RWPE1 (cell line): ENCODE measurements around the gene TPRX1.
A peak's percentile ranks its signal among the peaks of the same experiment; 100 is the strongest.

Experiments used
- CTCF ChIA-PET: fragments of 350-600 bp; sonication (Branson Sonifier 250); formaldehyde crosslinking; extraction: SDS; loops from one replicate; lab custom pipeline; 2021; lab: Yijun Ruan, JAX
- POLR2A ChIA-PET: fragments of 400-600 bp; formaldehyde crosslinking; extraction: SDS; loops from one replicate; lab custom pipeline; 2020; ENCODE audit warnings: antibody characterized with exemption; ENCODE audit not compliant: low non-redundant PET; lab: Yijun Ruan, JAX
- DNase-seq: peaks from one replicate; pipeline ENCODE4 v3.0.0; 2012; ENCODE audit warnings: low spot score
- H3K27ac ChIP-seq: fragments of 450-650 bp; 2 replicates; pipeline ENCODE4 v1.5.1; 2017
- TF ChIP-seq, protein P1 (sequence below): fragments of 450-650 bp; conservative IDR thresholded peaks from 2 replicates; pipeline ENCODE4 v1.5.1; 2017; ENCODE audit warnings: low read depth, mild to moderate bottlenecking

The TPRX1 gene

DNA sequence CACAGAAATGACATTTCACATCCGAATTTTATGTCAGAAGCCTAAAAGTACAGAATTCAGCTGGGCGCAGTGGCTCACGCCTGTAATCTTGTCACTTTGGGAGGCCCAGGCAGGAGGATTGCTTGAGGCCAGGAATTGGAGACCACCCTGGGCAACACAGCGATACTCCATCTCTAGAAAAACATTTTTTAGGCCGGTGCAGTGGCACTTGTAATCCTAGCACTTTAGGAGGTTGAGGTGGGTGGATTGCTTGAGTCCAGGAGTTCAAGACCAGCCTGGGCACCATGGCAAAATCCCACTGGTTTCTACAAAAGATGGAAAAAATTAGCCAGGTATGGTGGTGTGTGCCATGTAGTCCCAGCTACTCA lies 43.7 kb downstream of the TPRX1 start:
- TF ChIP-seq, protein P1, sequence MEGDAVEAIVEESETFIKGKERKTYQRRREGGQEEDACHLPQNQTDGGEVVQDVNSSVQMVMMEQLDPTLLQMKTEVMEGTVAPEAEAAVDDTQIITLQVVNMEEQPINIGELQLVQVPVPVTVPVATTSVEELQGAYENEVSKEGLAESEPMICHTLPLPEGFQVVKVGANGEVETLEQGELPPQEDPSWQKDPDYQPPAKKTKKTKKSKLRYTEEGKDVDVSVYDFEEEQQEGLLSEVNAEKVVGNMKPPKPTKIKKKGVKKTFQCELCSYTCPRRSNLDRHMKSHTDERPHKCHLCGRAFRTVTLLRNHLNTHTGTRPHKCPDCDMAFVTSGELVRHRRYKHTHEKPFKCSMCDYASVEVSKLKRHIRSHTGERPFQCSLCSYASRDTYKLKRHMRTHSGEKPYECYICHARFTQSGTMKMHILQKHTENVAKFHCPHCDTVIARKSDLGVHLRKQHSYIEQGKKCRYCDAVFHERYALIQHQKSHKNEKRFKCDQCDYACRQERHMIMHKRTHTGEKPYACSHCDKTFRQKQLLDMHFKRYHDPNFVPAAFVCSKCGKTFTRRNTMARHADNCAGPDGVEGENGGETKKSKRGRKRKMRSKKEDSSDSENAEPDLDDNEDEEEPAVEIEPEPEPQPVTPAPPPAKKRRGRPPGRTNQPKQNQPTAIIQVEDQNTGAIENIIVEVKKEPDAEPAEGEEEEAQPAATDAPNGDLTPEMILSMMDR = no peak

GRCh38 chr19:47758443-47758804 lies 45.9 kb downstream of the TPRX1 start:
- no peak overlapping the region for H3K27ac ChIP-seq
- CTCF ChIA-PET = interaction anchor here (0.5 kb wide), 1 partner anchor 320 kb away, joined by 4 read pairs; no protein-coding TSS in a partner anchor
- POLR2A ChIA-PET = interaction anchor here (0.7 kb wide), 1 partner anchor 12 kb away, joined by 5 read pairs; no protein-coding TSS in a partner anchor
- TF ChIP-seq, protein P1 = no peak
- no peak for DNase-seq

More for the DNA sequence above, 43.7 kb downstream of the TPRX1 start:
- H3K27ac ChIP-seq = no peak overlapping the region
- DNase-seq = no peak
- ChIA-PET CTCF (no interaction called here), POLR2A (no interaction called here)

DNA sequence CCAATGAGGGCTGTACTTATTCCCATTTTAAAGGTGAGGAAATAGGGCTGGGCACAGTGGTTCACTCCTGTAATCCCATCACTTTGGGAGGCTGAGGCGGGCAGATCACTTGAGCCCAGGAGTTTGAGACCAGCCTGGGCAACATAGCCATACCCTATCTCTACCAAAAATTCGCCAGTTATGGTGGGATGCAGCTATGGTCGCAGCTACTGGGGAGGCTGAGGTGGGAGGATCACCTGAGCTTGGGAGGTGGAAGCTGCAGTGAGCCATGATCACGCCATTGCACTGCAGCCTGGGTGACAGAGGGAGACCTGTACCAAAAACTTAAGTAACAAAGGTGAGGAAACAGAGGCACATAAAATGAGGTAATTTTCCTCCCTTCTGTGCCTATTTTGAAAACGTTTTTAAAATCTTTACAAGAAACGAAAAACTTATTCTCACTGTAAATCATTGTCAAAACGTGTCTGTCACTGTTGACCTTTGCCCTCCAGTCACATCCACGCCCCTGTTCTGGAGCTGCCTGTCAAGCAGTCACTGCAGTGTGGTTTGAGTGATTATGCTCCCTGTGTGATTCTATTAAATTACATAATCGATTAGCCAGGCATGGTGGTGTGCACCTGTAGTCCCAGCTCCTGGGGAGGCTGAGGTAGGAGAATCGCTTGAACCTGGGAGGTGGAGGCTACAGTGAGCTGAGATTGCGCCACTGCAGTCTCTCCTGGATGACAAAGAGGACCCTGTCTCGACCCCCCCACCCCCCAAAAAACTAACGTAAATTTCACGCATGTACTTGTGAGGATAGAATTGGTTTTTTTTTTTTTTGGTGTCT lies 46.5 kb downstream of the TPRX1 start:
- ChIA-PET POLR2A (interaction anchor here (0.7 kb wide), 1 partner anchor 12 kb away, joined by 5 read pairs; no protein-coding TSS in a partner anchor), CTCF (interaction anchor here (0.5 kb wide), 1 partner anchor 319 kb away, joined by 4 read pairs; no protein-coding TSS in a partner anchor)
- no peak for DNase-seq
- H3K27ac ChIP-seq = 0 out of 2 replicates have a peak overlapping the region, but pooled peaks have one; percentile 6
- TF ChIP-seq, protein P1 = no peak

DNA sequence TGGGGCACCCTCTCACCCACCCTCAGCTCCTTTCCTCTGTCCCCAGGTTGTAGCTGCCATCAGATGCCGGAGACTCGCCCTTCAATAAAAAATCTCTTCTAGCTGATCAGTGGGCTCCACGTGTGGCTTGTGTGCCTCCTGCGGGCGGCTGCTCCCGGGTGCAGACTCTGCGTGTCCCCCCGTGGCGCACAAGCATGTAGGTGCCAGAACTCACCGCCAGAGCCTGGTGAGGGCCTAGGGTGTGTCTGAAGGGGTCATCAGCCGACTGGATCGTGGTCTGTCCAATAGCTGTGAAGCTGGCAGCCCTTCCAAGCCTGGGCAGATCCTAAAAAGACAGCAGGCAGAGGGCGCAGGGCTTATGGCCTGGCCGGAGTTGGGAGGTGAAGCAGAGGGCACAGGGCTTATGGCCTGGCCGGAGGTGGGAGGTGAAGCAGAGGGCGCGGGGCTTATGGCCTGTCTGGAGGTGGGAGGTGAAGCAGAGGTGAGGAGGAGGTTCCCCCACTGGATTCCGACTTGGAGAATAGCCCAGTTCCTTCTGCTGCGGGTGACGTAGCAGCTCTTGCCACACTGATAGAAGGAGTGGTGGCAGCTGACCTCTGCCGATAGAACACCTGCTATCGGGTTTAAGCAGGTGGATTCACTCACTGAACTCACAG lies 47.3 kb downstream of the TPRX1 start:
- DNase-seq = no peak
- CTCF ChIA-PET = interaction anchor here (1.0 kb wide), 1 partner anchor 44 kb away, joined by 3 read pairs; the partner anchor contains the start of gene EHD2
- TF ChIP-seq, protein P1 = no peak
- POLR2A ChIA-PET = no interaction called here
- H3K27ac ChIP-seq = 0 out of 2 replicates have a peak overlapping the region, but pooled peaks have one; percentile 6

GRCh38 chr19:47756627-47756929 lies 47.8 kb downstream of the TPRX1 start:
- 0 out of 2 replicates have a peak overlapping the region, but pooled peaks have one; percentile 6 for H3K27ac ChIP-seq
- TF ChIP-seq, protein P1 = no peak
- ChIA-PET POLR2A (no interaction called here), CTCF (interaction anchor here (1.0 kb wide), 1 partner anchor 44 kb away, joined by 3 read pairs; the partner anchor contains the start of gene EHD2)
- DNase-seq = no peak
